ENCODE data around the gene TLR1.

The TLR1 gene

DNA sequence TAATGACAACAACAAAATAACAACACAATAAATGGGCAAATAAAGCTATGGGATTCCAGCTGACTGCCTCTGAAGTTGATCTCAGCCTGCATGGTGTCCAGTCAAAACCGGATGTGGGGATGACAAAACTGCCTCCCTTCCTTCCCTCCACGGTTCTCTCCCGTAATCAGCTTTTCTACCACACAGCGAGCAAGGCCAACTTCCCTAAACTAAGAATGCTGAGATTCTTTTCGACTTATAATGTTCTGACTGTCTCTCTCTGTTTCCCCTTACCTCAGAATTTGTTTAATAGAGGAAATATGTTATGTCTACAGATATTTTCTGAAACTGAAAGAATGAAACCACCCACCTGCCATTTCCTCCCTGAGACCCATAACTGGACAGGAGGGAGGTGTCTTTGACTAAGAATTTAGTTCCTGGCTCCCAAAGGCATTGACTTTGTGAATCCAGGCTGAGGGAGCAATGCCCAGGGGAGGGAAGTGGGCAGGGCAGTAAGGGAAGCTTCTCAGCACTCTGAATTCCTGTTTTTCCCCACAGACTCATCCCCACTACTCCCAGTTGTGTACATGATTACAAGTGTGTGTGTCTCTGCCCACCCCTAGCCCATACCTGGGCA, 1.0 kb upstream of the TLR1 start:
- H3K79me2 ChIP-seq (ENCODE audit: low read length), result peaks cover 13% of the 10 kb centered on the region
- peak overlapping the region; percentile 62 for H3K4me3 ChIP-seq (ENCODE audit: low read length)
- H3K4me2 ChIP-seq (ENCODE audit: low read length), result peak overlapping the region; percentile 81
- H3K4me1 ChIP-seq (ENCODE audit: low read length), result peaks cover 44% of the 10 kb centered on the region
- no peaks in the 10 kb centered on the region for H4K20me1 ChIP-seq (ENCODE audit: insufficient read depth, low read length)
- no peaks in the 10 kb centered on the region for H3K27me3 ChIP-seq (ENCODE audit: low read depth, low read length)
- H3K36me3 ChIP-seq (replicated peaks; ENCODE audit: low read depth, low read length), result peaks cover 27% of the 10 kb centered on the region
- TF ChIP-seq, protein P1, sequence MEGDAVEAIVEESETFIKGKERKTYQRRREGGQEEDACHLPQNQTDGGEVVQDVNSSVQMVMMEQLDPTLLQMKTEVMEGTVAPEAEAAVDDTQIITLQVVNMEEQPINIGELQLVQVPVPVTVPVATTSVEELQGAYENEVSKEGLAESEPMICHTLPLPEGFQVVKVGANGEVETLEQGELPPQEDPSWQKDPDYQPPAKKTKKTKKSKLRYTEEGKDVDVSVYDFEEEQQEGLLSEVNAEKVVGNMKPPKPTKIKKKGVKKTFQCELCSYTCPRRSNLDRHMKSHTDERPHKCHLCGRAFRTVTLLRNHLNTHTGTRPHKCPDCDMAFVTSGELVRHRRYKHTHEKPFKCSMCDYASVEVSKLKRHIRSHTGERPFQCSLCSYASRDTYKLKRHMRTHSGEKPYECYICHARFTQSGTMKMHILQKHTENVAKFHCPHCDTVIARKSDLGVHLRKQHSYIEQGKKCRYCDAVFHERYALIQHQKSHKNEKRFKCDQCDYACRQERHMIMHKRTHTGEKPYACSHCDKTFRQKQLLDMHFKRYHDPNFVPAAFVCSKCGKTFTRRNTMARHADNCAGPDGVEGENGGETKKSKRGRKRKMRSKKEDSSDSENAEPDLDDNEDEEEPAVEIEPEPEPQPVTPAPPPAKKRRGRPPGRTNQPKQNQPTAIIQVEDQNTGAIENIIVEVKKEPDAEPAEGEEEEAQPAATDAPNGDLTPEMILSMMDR (IDR thresholded peaks at IDR 0.05; ENCODE audit: low read depth, low read length), result no peak
- no peak for TF ChIP-seq EZH2phosphoT487 (IDR thresholded peaks at IDR 0.05; ENCODE audit: low read depth)
- peak overlapping the region; percentile 80 for H3K9ac ChIP-seq (ENCODE audit: low read length)
- H3K27ac ChIP-seq (ENCODE audit: low read length), result peak overlapping the region; percentile 97
- no peak overlapping the region; the same call in 1 of the 2 replicates for H2AFZ ChIP-seq (ENCODE audit: low read depth, low read length)
- H3K9me3 ChIP-seq (ENCODE audit: insufficient read depth, low read length), result peaks cover 25% of the 10 kb centered on the region

DNA sequence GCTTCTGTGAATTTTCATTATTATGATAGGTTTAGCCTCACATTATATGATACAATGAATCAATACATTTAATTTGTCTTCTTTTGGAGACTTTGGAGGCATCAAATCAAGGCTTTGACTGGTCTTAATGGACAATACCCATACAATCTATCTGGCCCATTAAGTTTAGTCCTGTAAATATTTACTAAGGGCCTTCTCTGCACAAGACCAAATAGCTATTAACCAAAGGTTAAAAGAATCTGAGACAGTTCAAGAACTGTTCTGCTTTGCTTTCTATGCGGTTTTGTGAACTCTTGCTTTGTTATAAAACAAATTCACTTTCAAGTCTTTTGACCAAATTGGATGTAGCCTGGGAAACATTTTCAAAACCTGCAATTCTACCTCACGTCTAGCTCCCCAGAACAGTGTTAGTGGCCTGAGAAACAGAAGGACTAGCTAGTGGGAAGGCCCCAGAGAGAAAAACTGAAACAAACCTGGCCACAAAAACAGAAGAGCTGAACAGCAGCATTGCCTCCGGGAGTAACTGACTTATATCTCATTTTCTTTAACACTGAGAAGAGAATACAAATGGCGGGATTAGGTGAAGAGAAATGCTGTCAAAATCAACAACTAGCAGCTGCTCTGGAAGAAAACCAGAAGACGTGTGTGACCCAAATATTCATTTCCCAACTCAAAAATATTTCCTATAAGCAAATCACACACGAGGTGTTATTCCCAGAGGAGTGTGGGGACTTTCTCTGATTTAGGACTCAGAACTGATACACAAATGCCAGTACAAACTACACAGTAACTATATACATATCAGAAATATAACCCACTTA, 548 bp downstream of the TLR1 start:
- Histone ChIP-seq H3K4me2 (ENCODE audit: low read length) (peak overlapping the region; percentile 81), H4K20me1 (ENCODE audit: insufficient read depth, low read length) (no peaks in the 10 kb centered on the region), H3K4me1 (ENCODE audit: low read length) (peaks cover 35% of the 10 kb centered on the region), H3K9ac (ENCODE audit: low read length) (peak overlapping the region; percentile 80), H3K9me3 (ENCODE audit: insufficient read depth, low read length) (peaks cover 29% of the 10 kb centered on the region), H2AFZ (ENCODE audit: low read depth, low read length) (no peak overlapping the region), H3K4me3 (ENCODE audit: low read length) (peak overlapping the region; percentile 62), H3K36me3 (replicated peaks; ENCODE audit: low read depth, low read length) (peaks cover 41% of the 10 kb centered on the region), H3K27me3 (ENCODE audit: low read depth, low read length) (no peaks in the 10 kb centered on the region), H3K79me2 (ENCODE audit: low read length) (peaks cover 13% of the 10 kb centered on the region), H3K27ac (ENCODE audit: low read length) (peak overlapping the region; percentile 97)
- TF ChIP-seq, protein P1 (IDR thresholded peaks at IDR 0.05; ENCODE audit: low read depth, low read length), result no peak
- TF ChIP-seq EZH2phosphoT487 (IDR thresholded peaks at IDR 0.05; ENCODE audit: low read depth), result no peak

DNA sequence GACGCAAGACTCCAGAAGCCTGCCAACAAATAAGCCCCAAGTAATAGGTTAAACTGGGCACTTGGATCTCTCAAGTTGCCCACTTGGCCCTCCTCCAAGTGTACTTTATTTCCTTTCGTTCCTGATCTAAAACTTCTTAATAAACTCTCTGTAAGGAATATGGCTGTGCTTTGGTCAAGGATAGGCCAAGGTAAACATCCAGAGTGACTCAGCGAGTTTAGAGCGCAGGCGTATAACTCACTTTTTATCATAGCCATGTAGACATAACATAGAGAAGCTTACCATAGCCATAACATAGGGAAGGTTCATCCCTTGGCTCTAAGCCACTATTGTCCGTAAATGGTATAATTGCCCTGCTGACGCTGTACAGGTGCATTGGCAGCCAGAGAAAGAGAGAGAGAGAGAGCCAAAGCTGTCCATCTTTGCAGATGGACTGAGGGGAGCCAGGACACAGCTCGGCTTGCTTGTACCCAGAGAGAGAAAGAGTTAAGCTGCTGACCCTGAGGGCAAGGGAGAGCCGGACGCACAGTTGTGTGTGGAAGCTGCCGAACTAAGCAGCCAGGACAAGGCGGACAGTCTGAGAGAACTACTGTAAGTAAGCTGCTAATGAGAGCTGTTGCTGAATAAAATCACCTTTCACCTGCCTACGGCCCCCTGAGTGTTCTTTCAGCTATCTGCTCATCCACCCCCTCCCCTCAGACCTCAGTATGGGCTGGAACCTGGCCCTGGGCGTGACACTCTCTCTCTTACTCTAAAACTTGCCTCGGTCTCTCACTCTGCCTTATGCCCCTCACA, 1.8 kb downstream of the TLR1 start:
- H3K9me3 ChIP-seq (ENCODE audit: insufficient read depth, low read length), result peaks cover 33% of the 10 kb centered on the region
- H3K27me3 ChIP-seq (ENCODE audit: low read depth, low read length), result no peaks in the 10 kb centered on the region
- H4K20me1 ChIP-seq (ENCODE audit: insufficient read depth, low read length), result no peaks in the 10 kb centered on the region
- peak overlapping the region; percentile 80; the same call in 1 of the 2 replicates for H3K9ac ChIP-seq (ENCODE audit: low read length)
- peaks cover 13% of the 10 kb centered on the region for H3K79me2 ChIP-seq (ENCODE audit: low read length)
- H3K4me1 ChIP-seq (ENCODE audit: low read length), result peaks cover 35% of the 10 kb centered on the region
- no peak overlapping the region for H2AFZ ChIP-seq (ENCODE audit: low read depth, low read length)
- H3K4me2 ChIP-seq (ENCODE audit: low read length), result peak overlapping the region; percentile 81
- peak overlapping the region; percentile 97 for H3K27ac ChIP-seq (ENCODE audit: low read length)
- peak overlapping the region; percentile 62 for H3K4me3 ChIP-seq (ENCODE audit: low read length)
- peaks cover 54% of the 10 kb centered on the region for H3K36me3 ChIP-seq (replicated peaks; ENCODE audit: low read depth, low read length)
- TF ChIP-seq, protein P1 (IDR thresholded peaks at IDR 0.05; ENCODE audit: low read depth, low read length), result no peak
- no peak for TF ChIP-seq EZH2phosphoT487 (IDR thresholded peaks at IDR 0.05; ENCODE audit: low read depth)
